GM18519 (cell line): ENCODE results near the gene WTIP.
"Not testable (repeated sequence)": the region's sequence is repeated elsewhere in the genome, so short reads cannot be mapped to it uniquely, and the experiment has no call there.

Experiments used
- ATAC-seq: cut with Tn5 transposase; IDR thresholded peaks from one replicate; pipeline ENCODE4 v1.9.1; 2021; ENCODE audit warnings: mild to moderate bottlenecking, moderate library complexity; ENCODE audit not compliant: unreplicated experiment, low FRiP score

Gene WTIP

DNA sequence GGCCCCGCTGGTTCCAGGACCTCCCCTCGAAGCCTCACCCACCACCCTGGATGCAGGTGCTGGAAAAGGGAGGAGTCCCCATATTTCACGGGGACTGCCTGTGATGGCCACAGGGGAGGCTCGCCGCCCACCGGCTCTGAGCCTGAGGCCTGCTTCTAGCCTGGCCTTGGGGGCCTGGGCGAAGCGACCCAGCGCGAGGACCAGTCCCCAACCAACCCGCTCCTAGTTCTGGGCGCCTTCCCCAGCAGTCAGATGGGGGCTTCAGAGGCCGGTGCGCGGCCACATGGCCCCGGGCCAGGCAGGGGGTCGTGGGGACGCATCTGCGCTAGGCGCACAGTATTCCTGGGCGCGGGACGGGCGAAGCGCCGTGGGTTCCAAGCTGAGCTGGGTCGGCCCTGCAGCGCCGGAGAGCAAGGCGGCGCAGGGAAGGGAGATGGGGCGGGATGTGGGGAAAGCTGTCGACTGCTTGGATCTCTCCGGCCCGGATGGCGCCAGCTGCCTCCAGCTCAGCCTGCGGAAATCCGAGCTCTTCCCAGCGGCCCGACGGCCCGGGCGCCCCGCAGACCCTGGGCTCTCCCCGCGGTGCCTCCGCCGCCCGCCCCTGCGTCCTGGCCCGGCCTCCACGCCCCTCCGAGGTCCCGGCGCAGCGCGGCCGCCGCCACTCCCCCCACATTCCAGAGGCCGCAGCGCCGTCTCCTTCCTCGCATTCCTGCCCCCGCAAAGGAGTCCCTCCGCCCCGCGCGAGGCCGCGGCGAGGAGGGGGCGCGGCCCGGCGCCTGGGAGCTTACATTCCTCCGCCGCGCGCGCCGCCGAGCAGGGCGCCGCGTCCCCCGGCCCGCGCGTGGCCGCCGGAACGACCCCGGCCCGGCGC is at the start of gene WTIP:
Gene WTIP, plus strand, starts transcription at position 788 of the 871 bp plus-strand sequence. CDS start 217 bp downstream, outside the sequence.
- ATAC-seq = no peak

DNA sequence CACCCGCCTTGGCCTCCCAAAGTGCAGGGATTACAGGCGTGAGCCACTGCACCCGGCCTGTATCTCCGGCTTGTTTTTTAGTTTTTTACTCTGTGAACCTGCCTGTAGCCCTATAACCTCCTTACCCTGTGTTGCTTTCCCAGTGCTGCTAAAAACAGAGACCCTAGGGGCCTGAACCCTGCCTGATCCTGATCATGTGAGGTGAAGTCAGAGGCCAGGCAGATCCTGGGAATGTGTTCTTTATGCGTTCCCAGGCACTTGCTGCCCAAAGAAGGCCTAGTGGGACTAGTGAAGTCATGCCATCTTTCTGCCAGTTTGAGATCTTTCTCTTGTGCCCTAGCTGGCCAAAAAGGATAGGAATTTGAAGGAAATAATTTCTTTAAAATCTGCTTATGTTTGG is 48.8 kb upstream of the WTIP start:
- ATAC-seq = no peak

DNA sequence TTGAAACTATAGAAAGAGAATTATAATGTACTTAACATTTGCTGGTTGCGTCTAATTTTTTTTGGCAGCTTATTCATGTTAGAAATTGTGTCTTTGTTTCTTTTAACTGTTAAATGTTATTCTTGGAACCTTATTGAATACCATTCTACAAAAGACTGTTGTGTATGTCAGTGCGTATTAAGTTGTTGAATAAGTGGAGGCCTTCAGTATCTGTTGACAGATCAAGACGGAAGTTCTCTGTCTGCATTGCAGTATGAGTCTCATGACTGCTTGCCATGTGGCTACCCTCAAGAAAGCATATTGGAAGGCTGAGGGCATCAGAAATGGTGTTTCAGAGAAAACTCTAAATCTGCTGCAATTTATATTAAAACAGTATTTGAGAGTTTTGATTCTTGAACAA is 44.8 kb upstream of the WTIP start:
- no peak for ATAC-seq

DNA sequence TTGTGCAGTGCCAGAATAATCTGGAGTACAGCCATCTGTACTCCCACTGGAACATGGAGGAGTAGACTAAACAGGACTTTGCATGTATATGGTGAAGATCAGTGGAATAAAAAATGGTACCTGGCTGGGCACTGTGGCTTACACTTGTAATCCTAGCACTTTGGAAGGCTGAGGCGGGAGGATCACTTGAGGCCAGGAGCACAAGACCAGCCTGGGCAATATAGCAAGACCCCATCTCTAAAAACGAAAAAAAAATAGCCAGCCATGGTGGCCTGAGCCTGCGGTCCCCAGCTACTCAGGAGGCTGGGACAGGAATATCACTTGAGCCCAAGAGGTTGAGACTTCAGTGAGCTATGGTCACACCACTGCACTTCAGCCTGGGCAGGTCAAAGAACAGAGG is 33.4 kb upstream of the WTIP start:
- no peak for ATAC-seq

DNA sequence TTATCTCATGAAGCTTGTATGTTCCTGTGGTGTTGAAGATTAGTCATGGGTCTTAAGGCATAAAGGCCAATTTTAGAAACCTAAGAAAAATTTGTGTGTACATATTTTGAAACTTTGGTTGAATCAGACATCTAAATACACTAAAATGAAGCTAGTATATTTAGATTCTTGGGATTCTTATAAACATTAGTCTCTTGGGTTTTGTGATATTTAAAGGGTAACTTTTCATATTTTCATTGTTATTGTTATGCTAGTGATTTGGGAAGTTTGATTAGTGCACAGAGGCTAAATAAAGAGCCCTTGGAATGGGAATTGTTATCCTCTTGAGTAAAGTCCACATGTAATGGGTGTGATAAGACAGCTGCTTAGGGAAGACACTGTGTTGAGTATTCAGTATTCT is 28.8 kb upstream of the WTIP start:
- no peak for ATAC-seq

DNA sequence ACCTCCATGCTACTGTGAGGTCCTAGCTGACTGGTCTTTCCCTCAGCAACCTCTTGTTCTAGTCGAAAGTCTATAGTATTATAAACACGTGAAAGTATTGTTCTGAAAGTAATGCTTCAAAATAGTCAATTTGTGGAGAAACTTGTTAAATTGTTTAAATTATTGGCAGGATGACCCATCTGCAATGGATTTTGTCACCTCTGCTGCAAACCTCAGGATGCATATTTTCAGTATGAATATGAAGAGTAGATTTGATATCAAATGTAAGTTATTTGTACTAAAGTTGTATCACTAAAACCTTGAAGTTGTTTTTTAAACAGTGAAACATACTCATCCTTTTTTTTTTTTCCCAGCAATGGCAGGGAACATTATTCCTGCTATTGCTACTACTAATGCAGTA is 27.5 kb upstream of the WTIP start:
- ATAC-seq = no peak

DNA sequence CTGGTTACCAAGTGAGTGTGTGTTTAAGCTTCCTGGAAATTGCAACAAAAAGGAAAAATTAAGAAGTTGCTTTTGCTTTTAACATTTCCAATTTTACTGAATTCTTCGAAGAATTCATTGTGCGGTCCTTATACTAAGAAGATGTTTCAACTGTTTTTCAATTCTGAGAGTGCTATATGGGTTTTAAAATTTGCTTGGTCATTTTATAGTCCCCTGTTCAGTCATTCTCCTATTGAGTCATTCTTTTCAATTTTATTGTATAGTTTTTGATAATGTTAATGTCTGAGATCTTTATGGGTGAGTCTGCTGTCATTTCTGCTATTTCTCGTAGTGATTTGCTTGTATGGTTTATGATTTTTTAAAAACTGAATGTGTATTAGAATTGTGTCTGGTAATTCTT is 26.9 kb upstream of the WTIP start:
- no peak for ATAC-seq

DNA sequence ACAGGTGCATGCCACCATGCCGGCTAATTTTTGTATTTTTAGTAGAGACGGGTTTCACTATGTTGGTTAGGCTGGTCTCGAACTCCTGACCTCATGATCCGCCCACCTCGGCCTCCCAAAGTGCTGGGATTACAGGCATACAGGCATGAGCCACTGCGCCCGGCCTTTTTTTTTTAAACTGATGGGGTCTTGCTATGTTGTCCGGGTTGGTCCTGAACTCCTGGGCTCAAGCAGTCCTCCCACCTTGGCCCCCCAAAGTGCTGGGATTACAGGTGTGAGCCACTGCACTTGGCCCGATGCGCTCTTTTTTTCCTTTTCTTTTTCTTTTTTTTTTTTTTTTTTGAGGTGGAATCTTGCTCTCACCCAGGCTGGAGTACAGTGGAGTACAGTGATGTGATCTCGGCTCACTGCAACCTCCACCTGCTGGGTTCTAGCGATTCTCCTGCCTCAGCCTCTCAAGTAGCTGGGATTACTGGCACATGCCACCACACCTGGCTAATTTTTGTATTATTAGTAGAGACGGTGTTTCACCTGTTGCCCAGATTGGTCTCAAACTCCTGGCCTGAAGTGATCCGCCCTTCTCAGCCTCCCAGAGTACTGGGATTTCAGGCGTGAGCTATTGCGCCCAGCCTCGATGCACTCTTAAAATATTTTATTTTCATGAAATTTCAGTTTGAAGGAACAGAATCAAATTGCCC is 25.6 kb upstream of the WTIP start:
- ATAC-seq = not testable (repeated sequence)

DNA sequence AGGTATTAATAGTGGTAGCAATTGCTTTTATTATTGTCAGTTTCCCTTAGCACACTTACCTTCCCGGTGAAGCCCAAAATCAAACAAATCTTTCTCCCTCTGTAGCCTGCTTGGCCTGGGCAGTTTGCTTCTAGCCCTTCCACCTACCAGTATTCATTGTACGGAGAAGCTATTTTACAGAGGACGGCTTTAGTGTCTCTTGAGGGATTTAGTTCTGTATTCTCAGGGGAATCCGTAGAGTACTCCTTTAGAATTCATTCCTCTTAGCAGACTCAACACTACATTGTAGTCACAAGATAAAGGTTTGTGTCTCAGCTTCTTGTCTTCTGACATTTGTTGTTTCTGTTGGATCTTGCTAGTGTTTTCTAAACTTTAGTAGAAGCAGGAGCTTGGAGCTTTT is 24.1 kb upstream of the WTIP start:
- no peak for ATAC-seq

DNA sequence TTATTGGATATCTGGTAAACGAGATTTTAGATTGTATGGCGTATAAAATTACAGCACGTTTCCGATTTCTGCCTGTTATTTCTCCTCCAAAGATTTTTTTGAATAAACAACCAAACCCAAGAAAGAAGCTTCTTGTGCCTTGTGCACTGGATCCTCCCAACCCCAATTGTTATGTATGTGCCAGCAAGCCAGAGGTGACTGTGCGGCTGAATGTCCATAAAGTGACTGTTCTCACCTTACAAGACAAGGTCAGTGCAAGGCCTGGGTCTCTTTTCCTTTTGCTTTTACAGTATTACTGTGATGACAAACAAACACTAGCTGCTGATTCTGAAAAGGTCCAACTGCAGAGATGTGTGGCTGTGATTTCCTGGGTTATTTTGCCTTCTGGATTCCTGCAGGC is 22.9 kb upstream of the WTIP start:
- no peak for ATAC-seq

DNA sequence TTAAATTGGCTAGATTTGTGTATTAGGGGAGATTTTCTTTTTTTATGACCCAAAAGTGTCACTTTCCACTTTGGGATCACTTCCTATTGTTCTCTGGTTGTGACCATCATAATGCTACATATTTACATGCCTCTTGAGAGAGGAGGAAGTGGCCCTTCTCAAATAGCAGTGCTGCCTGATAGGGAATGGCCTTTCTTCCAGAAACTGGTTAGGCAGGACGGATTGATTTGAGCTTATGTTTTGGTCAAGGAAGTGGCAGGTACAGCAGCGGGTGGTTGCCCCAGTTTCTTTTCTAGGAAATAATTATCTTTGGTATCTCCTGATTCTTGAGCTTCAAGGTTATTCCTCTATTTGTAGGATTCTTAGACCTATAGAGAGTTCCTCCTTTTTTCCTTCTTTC is 21.9 kb upstream of the WTIP start:
- no peak for ATAC-seq

DNA sequence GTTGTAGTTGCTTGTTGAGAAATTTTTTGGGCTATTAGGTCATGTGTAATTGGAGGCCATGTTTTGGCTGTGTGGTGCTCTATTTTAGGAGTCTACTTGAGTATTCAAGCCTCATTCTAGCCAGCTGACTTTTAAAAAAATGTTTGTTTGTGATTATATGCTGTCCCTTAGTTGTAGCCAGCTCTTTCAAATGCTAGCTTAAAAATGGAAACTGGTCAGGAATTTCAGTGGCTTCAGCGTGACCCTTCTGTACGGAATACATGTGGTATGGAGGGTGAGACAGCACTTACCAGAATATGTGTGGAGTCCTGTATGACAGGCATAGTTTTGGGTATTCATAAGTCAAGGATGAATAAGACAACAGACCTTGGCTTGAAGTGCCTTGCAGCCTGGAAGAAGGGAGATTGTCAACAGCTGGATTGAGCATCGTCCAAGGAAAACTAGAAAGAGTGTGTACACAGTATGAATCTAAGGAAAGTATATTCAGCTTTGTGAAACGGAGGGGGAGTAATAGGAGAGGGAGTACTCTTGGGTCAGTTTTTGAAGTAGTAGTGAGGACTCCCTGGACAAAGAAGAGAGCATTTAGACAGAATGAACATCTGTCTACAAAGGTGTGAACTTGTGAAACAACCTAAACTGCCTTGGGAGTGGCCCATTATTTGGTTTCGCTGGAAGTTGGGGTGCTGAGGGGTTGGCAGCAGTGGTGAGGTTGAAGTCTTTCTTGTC is 20.0 kb upstream of the WTIP start:
- ATAC-seq = no peak

DNA sequence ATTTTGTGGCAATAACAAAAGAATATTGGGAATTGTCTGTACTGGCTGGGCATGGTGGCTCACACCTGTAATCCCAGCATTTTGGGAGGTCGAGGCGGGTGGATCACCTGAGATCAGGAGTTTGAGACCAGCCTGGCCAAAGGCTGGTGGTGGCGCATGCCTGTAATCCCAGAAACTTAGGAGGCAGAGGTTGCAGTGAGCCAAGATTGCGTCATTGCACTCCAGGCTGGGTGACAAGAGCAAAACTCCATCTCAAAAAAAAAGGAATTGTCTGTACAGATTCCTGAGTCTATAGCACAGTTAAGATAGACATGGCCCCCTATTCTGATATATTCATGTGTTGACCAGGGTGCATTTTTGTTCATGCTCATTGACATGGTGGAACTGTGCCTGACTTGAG is 16.8 kb upstream of the WTIP start:
- ATAC-seq = not testable (repeated sequence)

DNA sequence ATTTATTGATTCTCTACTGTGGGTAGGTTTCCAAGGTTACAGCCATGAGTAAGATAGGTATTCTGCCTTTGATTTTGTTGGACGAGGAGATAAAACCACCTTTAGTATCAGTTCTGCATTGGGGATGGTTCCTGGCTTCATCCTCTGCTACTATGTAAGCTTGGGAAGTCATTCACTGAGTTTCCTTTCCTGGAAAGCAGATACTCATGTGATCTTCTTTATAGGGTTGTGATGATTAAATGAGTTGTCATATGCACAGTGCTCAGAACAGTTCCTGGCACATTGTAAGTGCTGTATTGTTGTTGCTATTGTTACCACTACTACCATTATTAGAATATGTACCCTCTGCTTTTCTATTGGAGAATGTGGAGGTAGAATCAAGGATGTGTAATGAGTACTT is 13.1 kb upstream of the WTIP start:
- no peak for ATAC-seq

DNA sequence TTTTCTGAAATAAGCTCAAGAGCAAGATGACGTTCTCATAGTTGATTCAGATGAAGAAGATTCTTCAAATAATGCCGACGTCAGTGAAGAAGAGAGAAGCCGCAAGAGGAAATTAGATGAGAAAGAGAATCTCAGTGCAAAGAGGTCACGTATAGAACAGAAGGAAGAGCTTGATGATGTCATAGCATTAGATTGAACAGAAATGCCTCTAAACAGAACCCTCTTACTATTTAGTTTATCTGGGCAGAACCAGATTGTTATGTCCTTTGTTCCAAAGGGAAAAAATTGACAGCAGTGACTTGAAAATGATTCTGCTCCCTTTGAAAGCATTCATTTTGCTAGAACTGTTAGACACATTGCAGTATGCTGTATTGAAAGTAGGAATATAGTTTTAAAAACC is 12.5 kb upstream of the WTIP start:
- not testable (repeated sequence) for ATAC-seq

DNA sequence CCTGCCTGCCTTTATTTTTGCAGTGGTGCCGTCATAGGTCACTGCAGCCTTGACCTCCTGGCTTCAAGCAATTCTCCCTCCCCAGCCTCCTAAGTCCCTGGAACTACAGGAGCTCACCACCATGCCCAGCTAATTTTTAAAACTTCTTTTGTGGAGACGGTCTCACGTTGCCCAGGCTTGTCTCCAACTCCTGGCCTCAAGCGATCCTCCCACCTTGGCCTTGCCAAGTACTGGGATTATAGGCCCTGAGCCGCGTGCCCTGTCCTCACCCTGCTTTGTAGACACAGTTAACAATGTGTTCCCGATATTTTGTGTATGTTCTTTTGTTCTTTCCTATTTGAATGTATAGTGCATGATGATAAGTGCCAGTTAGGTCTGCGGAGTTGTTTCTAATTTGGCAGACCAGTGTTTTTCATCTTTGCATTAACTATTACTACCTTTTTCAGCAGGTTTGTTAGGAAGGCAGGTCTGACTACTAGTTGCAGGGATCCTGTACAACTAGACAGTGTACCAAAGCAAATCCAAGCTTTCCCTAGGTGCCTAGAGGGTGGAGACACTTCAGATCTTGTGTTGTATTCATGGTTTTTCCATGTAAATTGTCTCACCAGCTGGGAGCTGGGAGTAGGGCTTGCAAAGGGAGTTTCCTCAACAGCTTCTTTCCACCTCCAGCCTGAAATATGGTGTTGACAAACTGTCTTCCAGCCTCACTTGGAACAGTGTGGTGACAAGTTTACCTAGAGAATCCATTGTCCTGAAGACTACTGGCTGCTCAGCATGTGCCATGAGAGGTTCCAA is 9.5 kb upstream of the WTIP start:
- no peak for ATAC-seq

DNA sequence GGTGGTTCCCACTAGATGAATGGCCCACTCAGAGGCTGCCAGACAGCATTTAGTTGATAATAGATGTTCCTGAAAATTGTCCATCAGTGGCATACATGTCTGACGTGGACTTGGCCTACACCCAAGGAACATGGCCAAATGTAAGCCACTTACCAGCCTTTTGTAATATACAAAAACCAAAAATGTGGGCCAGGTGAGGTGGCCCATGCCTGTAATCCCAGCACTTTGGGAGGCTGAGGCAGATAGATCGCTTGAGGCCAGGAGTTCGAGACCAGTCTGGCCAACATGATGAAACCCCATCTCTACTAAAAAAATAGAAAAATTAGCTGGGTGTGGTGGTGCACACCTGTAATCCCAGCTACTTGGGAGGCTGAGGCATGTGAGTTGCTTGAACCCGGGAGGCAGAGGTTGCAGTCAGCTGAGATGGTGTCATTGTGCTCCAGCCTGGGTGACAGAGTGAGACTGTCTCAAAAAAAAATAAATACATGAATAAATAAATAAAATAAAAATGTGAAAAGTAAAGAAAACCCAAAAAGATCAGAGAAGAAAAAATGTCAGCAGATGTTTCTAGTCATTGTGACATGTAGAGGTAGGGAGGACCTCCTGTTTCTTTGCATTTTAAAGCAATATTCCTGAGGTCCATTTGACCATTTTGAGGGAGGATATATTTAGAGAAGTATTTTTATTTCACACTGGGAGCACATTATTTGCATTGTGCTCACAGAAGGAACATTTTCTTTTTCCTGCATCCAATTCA is 7.1 kb upstream of the WTIP start:
- no peak for ATAC-seq

DNA sequence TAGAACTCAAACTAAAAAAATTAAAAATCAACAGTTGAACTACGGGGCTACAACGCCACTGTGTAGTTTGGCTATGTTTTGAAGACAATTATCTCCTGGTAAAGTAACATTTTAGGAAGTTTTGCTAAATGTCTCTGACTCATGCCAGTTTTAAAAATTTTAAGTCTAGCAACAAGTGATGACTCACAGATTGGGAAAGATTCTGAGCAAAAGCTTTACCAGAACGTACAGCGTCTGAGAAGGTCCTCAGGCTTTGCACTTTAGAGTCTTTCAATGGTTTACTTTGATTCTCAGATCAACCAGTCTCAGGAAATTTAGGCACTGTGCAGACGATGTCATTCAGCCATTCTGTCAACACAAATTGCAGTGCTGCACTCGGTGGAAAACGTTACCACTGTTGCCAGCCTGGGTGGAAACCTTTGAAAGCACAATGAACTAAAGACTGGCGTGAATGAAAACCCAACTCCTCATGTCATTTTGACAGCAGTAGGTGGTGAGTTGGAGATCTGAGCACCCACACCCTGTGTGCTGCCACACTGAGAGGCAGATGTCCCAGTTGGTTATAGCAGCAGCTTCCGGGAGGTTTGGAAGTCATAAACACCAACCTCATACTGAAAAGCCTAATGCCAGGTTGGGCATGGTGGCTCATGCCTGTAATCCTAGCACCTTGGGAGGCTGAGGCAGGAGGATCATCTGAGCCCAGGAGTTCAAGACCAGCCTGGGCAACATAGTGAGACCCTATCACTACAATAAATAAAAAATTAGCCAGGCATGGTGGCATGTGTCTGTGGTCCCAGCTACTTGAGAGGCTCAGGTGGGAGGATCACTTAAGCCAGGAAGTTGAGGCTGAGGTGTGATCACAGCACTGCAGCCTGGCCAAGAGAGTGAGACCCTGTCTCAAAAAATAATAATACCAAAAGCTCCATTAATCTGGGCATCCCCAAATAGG is 6.3 kb upstream of the WTIP start:
- no peak for ATAC-seq
